KOPT-K1 (cell line): ENCODE data around the gene IARS1.

Experiments
- H3K27ac ChIP-seq: fragments of 200-600 bp; sonication (generic); 2 replicates; pipeline ENCODE4 v1.5.1; 2016; ENCODE audit warnings: antibody characterized with exemption, mild to moderate bottlenecking, low read depth, low read length; ENCODE audit not compliant: poor library complexity, severe bottlenecking
- H3K36me3 ChIP-seq: fragments of 200-600 bp; sonication (generic); 2 replicates; pipeline ENCODE4 v1.5.1; 2017; ENCODE audit warnings: antibody characterized with exemption, mild to moderate bottlenecking, low read length, moderate library complexity; ENCODE audit not compliant: insufficient read depth
- H3K9me3 ChIP-seq: fragments of 200-600 bp; sonication (generic); 2 replicates; pipeline ENCODE4 v1.5.1; 2017; ENCODE audit warnings: antibody characterized with exemption, low read length, mild to moderate bottlenecking; ENCODE audit not compliant: insufficient read depth, poor library complexity, severe bottlenecking

The IARS1 gene

GRCh38 chr9:92293452-92294296, at the start of gene IARS1:
Gene IARS1 (minus strand): TSS chr9:92293697. CDS start chr9:92289419, 4,278 bp downstream.
- H3K36me3 ChIP-seq, result peaks cover 54% of the 10 kb centered on the region
- no peaks in the 10 kb centered on the region for H3K9me3 ChIP-seq
- peak within 1 kb of the TSS; percentile 80 for H3K27ac ChIP-seq

- Histone ChIP-seq H3K9me3 (peaks cover 20% of the 10 kb centered on the region), H3K27ac (no peak overlapping the region), H3K36me3 (peaks cover 62% of the 10 kb centered on the region)
These were observed 49.5 kb upstream of the IARS1 start for GRCh38 chr9:92342825-92343488.

GRCh38 chr9:92341578-92341977, 48.1 kb upstream of the IARS1 start:
- peaks cover 20% of the 10 kb centered on the region for H3K9me3 ChIP-seq
- peaks cover 59% of the 10 kb centered on the region for H3K36me3 ChIP-seq
- H3K27ac ChIP-seq, result no peak overlapping the region

GRCh38 chr9:92333282-92333634, 39.8 kb upstream of the IARS1 start:
- Histone ChIP-seq H3K9me3 (no peaks in the 10 kb centered on the region), H3K27ac (no peak overlapping the region), H3K36me3 (peaks cover 53% of the 10 kb centered on the region)

GRCh38 chr9:92332577-92333281, 39.2 kb upstream of the IARS1 start:
- Histone ChIP-seq H3K27ac (no peak overlapping the region), H3K36me3 (peaks cover 48% of the 10 kb centered on the region), H3K9me3 (no peaks in the 10 kb centered on the region)

- Histone ChIP-seq H3K36me3 (peaks cover 14% of the 10 kb centered on the region), H3K9me3 (no peaks in the 10 kb centered on the region), H3K27ac (no peak overlapping the region)
These were observed 34.7 kb upstream of the IARS1 start for GRCh38 chr9:92328225-92328624.

- H3K36me3 ChIP-seq, result peaks cover 14% of the 10 kb centered on the region
- H3K27ac ChIP-seq, result no peak overlapping the region
- H3K9me3 ChIP-seq, result no peaks in the 10 kb centered on the region
These were observed 33.9 kb upstream of the IARS1 start for GRCh38 chr9:92327283-92327850.

- Histone ChIP-seq H3K27ac (peak overlapping the region; percentile 95), H3K36me3 (peaks cover 21% of the 10 kb centered on the region), H3K9me3 (no peaks in the 10 kb centered on the region)
These were observed 32.5 kb upstream of the IARS1 start for GRCh38 chr9:92325991-92326500.

GRCh38 chr9:92325269-92325990, 31.9 kb upstream of the IARS1 start, which contains the start of the genes CENPP and NOL8:
Gene CENPP (plus strand): TSS chr9:92325953.
Gene NOL8 (minus strand): TSS chr9:92325350. CDS start chr9:92324161, 1,189 bp downstream.
- peaks cover 25% of the 10 kb centered on the region for H3K36me3 ChIP-seq
- peak within 1 kb of the TSS; percentile 95 for H3K27ac ChIP-seq
- H3K9me3 ChIP-seq, result no peaks in the 10 kb centered on the region

- Histone ChIP-seq H3K9me3 (no peaks in the 10 kb centered on the region), H3K36me3 (peaks cover 31% of the 10 kb centered on the region), H3K27ac (peak overlapping the region; percentile 95)
These were observed 31.4 kb upstream of the IARS1 start for GRCh38 chr9:92324889-92325268.

- Histone ChIP-seq H3K9me3 (no peaks in the 10 kb centered on the region), H3K36me3 (peaks cover 35% of the 10 kb centered on the region), H3K27ac (peak overlapping the region; percentile 95)
These were observed 30.9 kb upstream of the IARS1 start for GRCh38 chr9:92324431-92324830.

GRCh38 chr9:92315456-92315855, 22.0 kb upstream of the IARS1 start:
- peaks cover 94% of the 10 kb centered on the region for H3K36me3 ChIP-seq
- H3K27ac ChIP-seq, result no peak overlapping the region
- no peaks in the 10 kb centered on the region for H3K9me3 ChIP-seq

- Histone ChIP-seq H3K27ac (no peak overlapping the region), H3K9me3 (no peaks in the 10 kb centered on the region), H3K36me3 (peaks cover 94% of the 10 kb centered on the region)
These were observed 20.1 kb upstream of the IARS1 start for GRCh38 chr9:92313624-92314012.

GRCh38 chr9:92312887-92313623, 19.6 kb upstream of the IARS1 start:
- H3K27ac ChIP-seq, result no peak overlapping the region
- H3K36me3 ChIP-seq, result peaks cover 94% of the 10 kb centered on the region
- no peaks in the 10 kb centered on the region for H3K9me3 ChIP-seq
